Nephron (organoid): ENCODE results near the gene NAV2.
A peak's percentile ranks its signal among the peaks of the same experiment; 100 is the strongest.

Experiments
- H3K27ac Mint-ChIP-seq, 3 experiments: 2 replicates each; pipeline ENCODE4 v1.8.0; 2020; ENCODE audit warnings: mixed read lengths in 3 of 3, mild to moderate bottlenecking in 2 of 3, moderate library complexity in 1 of 3
- H3K27me3 Mint-ChIP-seq: 2 replicates; pipeline ENCODE4 v1.8.0; 2021; ENCODE audit warnings: low read depth, mild to moderate bottlenecking, moderate library complexity, mixed read lengths
- H3K36me3 Mint-ChIP-seq: 2 replicates; pipeline ENCODE4 v1.8.0; 2020; ENCODE audit warnings: low read depth, mixed read lengths
- H3K4me1 Mint-ChIP-seq: 2 replicates; pipeline ENCODE4 v1.8.0; 2020; ENCODE audit warnings: mixed read lengths
- H3K4me3 Mint-ChIP-seq, 3 experiments: 2 replicates each; pipeline ENCODE4 v1.8.0; 2020; ENCODE audit warnings: mild to moderate bottlenecking in 3 of 3, mixed read lengths in 3 of 3, moderate library complexity in 2 of 3
- H3K9me3 Mint-ChIP-seq: 2 replicates; pipeline ENCODE4 v1.8.0; 2020; ENCODE audit warnings: mixed read lengths
- CTCF ChIP-seq, 3 experiments: fragments of 200-600 bp; sonication (generic); IDR thresholded peaks; one replicate each; pipeline ENCODE4 v1.5.0; 2021; ENCODE audit warnings: antibody characterized with exemption in 3 of 3; ENCODE audit not compliant: unreplicated experiment in 3 of 3

Gene NAV2

DNA sequence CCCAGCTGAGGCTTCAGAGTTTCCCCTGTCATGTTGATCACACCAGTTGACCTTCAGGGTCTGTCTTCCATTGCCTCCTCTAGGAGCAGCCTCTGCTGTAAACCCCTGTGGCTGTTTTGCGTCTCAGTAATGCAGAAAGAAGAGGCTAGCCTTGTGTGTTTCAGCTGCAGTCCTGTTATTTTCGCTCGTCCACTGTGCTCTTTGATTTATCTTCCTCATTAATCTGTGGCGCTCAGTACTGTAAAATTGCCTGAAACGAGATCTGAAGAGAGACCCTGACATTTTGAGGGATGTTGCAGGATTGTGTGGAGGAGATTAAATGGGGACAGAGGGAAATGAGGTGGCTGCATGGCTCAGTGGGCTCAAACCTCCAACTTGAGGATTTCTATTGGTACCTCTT is 283.9 kb downstream of the NAV2 start:
- no peaks in the 10 kb centered on the region for H3K9me3 Mint-ChIP-seq
- H3K27me3 Mint-ChIP-seq, result peaks cover 7% of the 10 kb centered on the region
- H3K36me3 Mint-ChIP-seq, result no peaks in the 10 kb centered on the region
- no peak overlapping the region for H3K4me3 Mint-ChIP-seq
- peaks cover 53% of the 10 kb centered on the region for H3K4me1 Mint-ChIP-seq
- peak overlapping the region; percentile 30 to 56 (median 41) for H3K27ac Mint-ChIP-seq
- no peak for TF ChIP-seq CTCF (IDR thresholded peaks at IDR 0.05; ENCODE audit: unreplicated experiment in 3 of 3)

DNA sequence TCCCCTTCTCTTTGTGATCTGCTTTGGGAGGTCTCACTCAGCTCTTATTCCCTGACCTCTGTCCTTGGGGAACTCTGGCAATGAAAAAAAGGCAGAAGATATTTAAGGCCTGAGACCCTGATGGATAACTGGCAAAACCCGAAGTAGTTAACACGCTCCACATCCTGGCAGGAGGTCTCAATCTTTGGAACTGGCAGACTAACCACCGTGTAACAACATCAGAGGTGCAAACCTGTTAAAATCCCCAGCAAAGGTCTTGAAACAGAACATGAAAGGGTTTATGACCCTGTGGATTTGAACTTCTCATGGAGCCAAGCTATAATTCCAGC is 287.3 kb downstream of the NAV2 start:
- H3K36me3 Mint-ChIP-seq, result no peaks in the 10 kb centered on the region

DNA sequence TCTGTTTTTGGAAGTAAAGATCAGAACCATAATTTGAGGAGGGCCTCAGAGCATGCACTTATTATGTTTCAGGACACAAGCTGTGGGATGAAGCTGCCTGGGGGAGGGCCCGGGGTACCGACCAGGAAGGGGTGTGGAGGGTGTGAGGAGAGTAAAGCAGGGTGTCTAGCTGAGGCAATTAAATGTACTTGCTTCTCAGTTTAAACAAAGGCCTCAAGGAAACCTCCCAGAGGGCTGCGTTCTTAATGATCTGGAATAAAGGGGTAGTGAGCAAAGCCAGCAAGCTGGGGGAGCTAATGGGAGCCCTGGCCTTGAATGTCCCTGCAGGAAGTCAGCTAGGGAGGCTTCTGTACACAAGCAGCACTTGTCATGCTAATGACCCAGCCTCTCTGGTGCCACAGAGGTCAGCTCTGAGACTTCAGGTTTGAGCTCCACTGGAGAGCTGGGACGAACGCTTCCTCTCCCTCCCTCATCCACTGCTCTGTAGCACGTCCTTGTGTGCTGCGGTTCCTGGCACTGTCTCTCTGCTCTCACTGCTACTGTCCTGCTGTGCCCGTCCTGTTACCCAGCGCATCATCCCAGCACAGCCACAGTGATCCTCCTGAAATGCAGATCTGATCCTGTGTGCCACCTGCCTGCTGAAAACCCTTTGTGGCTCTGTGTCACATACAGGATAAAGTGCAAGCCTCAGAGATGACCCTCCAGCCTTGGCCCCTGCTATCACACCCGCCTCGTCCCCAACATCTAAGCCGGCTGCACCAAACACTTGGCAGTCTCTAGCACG is 287.9 kb downstream of the NAV2 start:
- no peak for TF ChIP-seq CTCF (IDR thresholded peaks at IDR 0.05; ENCODE audit: unreplicated experiment in 3 of 3)
- H3K4me1 Mint-ChIP-seq, result peaks cover 62% of the 10 kb centered on the region
- no peaks in the 10 kb centered on the region for H3K36me3 Mint-ChIP-seq
- H3K27me3 Mint-ChIP-seq, result peaks cover 11% of the 10 kb centered on the region
- peak overlapping the region in 1 of 3 experiments; percentile 18 for H3K4me3 Mint-ChIP-seq
- peak overlapping the region; percentile 86 to 93 (median 89) for H3K27ac Mint-ChIP-seq
- H3K9me3 Mint-ChIP-seq, result no peaks in the 10 kb centered on the region

More for the DNA sequence above, 287.3 kb downstream of the NAV2 start:
- H3K27me3 Mint-ChIP-seq, result peaks cover 11% of the 10 kb centered on the region
- no peaks in the 10 kb centered on the region for H3K9me3 Mint-ChIP-seq
- peak overlapping the region; percentile 86 to 93 (median 89) for H3K27ac Mint-ChIP-seq
- peaks cover 67% of the 10 kb centered on the region for H3K4me1 Mint-ChIP-seq
- H3K4me3 Mint-ChIP-seq, result peak overlapping the region in 1 of 3 experiments; percentile 18
- TF ChIP-seq CTCF (IDR thresholded peaks at IDR 0.05; ENCODE audit: unreplicated experiment in 3 of 3), result no peak

DNA sequence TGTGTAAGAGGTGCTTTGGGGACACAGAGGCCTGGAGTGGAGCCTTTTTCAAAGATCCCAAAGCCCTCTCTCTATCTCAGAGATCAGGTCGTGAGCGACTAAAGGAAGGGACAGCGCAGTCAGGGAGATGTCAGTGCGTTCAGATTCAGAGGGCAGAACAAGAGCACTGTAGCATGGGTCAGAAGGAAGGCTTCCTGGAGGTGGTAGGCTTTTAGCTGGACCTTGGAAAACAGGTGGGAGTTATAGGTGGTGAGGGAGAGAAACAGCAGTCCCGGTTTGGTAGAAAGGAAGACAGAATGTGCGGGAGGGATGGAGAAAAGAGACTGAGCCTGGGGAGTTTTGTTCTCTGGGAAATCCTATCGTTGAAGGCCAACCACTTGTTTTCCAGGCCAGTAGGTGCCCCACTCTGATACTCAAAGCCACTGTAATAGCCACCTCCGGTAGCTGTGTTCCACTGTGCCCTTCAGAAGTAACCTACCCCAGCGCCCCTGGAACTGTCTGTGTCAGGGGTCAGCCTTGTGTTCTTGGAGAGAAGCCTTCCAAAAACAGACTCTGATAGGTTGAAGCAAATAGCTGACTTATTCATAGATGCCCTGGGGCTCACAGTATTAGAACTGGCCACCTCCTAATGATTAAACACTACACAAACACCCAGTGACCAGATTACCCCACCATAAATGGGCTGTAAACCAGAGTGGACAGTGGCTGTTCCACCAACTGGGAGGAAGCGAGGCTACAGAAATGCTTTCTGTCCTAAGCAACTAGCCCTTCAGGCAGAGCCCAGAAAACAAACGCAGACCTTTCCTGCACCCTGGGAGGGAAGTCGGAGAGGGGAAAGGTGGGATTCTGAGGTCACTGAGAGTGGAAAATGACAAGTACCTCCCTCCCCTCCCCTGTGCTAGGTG is 289.9 kb downstream of the NAV2 start:
- Mint-ChIP-seq H3K36me3 (no peaks in the 10 kb centered on the region), H3K4me1 (peaks cover 46% of the 10 kb centered on the region)
- no peak for TF ChIP-seq CTCF (IDR thresholded peaks at IDR 0.05; ENCODE audit: unreplicated experiment in 3 of 3)

DNA sequence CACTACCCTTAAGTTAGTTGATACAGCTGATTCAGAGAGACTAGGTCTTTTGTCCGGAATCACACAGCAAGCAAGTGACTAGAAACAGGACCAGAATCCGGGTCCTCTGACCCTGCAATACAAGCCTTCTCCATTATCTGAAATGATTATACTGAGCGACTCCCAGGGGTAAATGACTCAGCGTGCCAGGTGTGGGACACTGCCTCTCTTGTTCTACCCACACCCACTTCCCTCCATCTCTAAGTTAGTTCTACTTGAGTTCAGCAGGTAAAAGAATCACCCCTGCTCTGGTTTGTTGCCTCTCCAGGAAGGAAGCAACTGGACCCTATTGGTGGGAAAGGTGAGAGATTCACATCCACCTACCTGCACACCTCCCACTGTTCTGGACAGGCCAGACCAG is 290.7 kb downstream of the NAV2 start:
- TF ChIP-seq CTCF (IDR thresholded peaks at IDR 0.05; ENCODE audit: unreplicated experiment in 3 of 3), result no peak
- Mint-ChIP-seq H3K27ac (peak overlapping the region; percentile 2 to 97 (median 83)), H3K27me3 (peaks cover 11% of the 10 kb centered on the region), H3K4me1 (peaks cover 43% of the 10 kb centered on the region), H3K36me3 (no peaks in the 10 kb centered on the region), H3K9me3 (no peaks in the 10 kb centered on the region), H3K4me3 (no peak overlapping the region)

More for the DNA sequence above, 289.9 kb downstream of the NAV2 start:
- Mint-ChIP-seq H3K27me3 (peaks cover 11% of the 10 kb centered on the region), H3K27ac (peak overlapping the region; percentile 2 to 97 (median 83)), H3K4me3 (peak overlapping the region in 1 of 3 experiments; percentile 3), H3K9me3 (no peaks in the 10 kb centered on the region)
